ENCODE results near the gene ASPHD1. TPM values are rescaled to one million over a fixed set of nuclear protein-coding genes. Genes with fewer than 3 reads are reported as not detected.
A peak's percentile ranks its signal among the peaks of the same experiment; 100 is the strongest.

The ASPHD1 gene, protein sequence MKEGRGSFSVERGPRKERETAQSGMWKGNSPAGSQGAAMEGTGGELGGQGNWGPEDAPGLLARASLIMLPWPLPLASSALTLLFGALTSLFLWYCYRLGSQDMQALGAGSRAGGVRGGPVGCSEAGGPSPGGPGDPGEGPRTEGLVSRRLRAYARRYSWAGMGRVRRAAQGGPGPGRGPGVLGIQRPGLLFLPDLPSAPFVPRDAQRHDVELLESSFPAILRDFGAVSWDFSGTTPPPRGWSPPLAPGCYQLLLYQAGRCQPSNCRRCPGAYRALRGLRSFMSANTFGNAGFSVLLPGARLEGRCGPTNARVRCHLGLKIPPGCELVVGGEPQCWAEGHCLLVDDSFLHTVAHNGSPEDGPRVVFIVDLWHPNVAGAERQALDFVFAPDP
- polyA plus RNA-seq (2011; rRNA removed), result 3.7 and 4.6 TPM in 2 replicates
- polyA plus RNA-seq (2012; cell fraction: cytosol; rRNA removed), result 9.5 and 13.4 TPM in 2 replicates
- polyA plus RNA-seq (2012; cell fraction: nucleus; rRNA removed), result 11.7 and 12.5 TPM in 2 replicates
- 20.6 to 22.2 TPM (median 21.6 TPM) in 3 replicates for polyA plus RNA-seq (2017; fragmentation: RNase III; extraction: RNeasy Plus Mini Kit Qiagen cat#74134 plus additional on column Dnase treatment)
- 1.4 and 1.7 TPM in 2 replicates for polyA minus RNA-seq (2011; rRNA and poly(A)+ RNA removed)

- DNase-seq (ENCODE audit: low read depth in 1 of 2, low spot score in 1 of 2), result peak; percentile 77 to 87
- no peak for FAIRE-seq
- ChIA-PET CTCF (interaction anchor here (0.7 to 5.4 kb wide), 21 partner anchors 8 to 131 kb away, joined by 3 to 41 read pairs (median 4); no protein-coding TSS in a partner anchor), POLR2A (interaction anchor here (0.6 to 2.3 kb wide), 14 partner anchors 11 to 165 kb away, joined by 3 to 12 read pairs (median 5); partner anchors contain the start of genes ALDOA, CDIPT, HIRIP3 and INO80E)
- peak within 1 kb of the TSS; percentile 80 to 88 for H3K27ac ChIP-seq
- no peaks in the 10 kb centered on the region for H3K9me3 ChIP-seq
- TF ChIP-seq TFCP2L1 (CRISPR knock-in tag; IDR thresholded peaks at IDR 0.05), result peak; percentile 71; the same call in 1 of the 2 replicates
- TF ChIP-seq USF2 (IDR thresholded peaks at IDR 0.05), result peak; percentile 57
- TF ChIP-seq MAFK (IDR thresholded peaks at IDR 0.05; ENCODE audit: partially characterized antibody), result no peak
- no peak for TF ChIP-seq RFX5 (IDR thresholded peaks at IDR 0.05)
- peak; percentile 20; the same call in 1 of the 2 replicates for TF ChIP-seq MYC (IDR thresholded peaks at IDR 0.05; ENCODE audit: borderline replicate concordance, low read length)
- TF ChIP-seq, protein P1, sequence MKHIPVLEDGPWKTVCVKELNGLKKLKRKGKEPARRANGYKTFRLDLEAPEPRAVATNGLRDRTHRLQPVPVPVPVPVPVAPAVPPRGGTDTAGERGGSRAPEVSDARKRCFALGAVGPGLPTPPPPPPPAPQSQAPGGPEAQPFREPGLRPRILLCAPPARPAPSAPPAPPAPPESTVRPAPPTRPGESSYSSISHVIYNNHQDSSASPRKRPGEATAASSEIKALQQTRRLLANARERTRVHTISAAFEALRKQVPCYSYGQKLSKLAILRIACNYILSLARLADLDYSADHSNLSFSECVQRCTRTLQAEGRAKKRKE (CRISPR knock-in tag; IDR thresholded peaks at IDR 0.05; ENCODE audit: low read depth), result no peak
- TF ChIP-seq CHD2 (IDR thresholded peaks at IDR 0.05; ENCODE audit: low read length, partially characterized antibody), result no peak
- TF ChIP-seq JUN (IDR thresholded peaks at IDR 0.05), result peak in 1 of 2 experiments; percentile 30; a peak in 1 of 5 replicates
- 0 out of 2 replicates have a peak, but pooled peaks have one; percentile 31 for TF ChIP-seq HOXB5 (CRISPR knock-in tag; IDR thresholded peaks at IDR 0.05)
- TF ChIP-seq, protein P2, sequence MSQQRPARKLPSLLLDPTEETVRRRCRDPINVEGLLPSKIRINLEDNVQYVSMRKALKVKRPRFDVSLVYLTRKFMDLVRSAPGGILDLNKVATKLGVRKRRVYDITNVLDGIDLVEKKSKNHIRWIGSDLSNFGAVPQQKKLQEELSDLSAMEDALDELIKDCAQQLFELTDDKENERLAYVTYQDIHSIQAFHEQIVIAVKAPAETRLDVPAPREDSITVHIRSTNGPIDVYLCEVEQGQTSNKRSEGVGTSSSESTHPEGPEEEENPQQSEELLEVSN (IDR thresholded peaks at IDR 0.05; ENCODE audit: borderline replicate concordance, low read depth), result no peak
- no peak for TF ChIP-seq RCOR1 (IDR thresholded peaks at IDR 0.05; ENCODE audit: low read depth, low read length)
- TF ChIP-seq, protein P3, sequence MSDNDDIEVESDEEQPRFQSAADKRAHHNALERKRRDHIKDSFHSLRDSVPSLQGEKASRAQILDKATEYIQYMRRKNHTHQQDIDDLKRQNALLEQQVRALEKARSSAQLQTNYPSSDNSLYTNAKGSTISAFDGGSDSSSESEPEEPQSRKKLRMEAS (IDR thresholded peaks at IDR 0.05), result peak; percentile 84
- TF ChIP-seq KDM5A (IDR thresholded peaks at IDR 0.05), result no peak
- ATAC-seq, result peak; percentile 73 to 79
- H3K4me3 ChIP-seq, result peak within 1 kb of the TSS; percentile 68
- peaks cover 16% of the 10 kb centered on the region for H3K4me1 ChIP-seq
- 3% methylated on average over 43 of the region's 67 CpGs for WGBS (ENCODE audit: missing lambda C conversion rate)
- peak within 1 kb of the TSS; percentile 98 for H3K4me2 ChIP-seq
These were observed at the start of gene ASPHD1 for GRCh38 chr16:29900102-29900887. Gene ASPHD1, plus strand, starts transcription at chr16:29900488. Its CDS starts 484 bp downstream, at chr16:29900972.

DNA sequence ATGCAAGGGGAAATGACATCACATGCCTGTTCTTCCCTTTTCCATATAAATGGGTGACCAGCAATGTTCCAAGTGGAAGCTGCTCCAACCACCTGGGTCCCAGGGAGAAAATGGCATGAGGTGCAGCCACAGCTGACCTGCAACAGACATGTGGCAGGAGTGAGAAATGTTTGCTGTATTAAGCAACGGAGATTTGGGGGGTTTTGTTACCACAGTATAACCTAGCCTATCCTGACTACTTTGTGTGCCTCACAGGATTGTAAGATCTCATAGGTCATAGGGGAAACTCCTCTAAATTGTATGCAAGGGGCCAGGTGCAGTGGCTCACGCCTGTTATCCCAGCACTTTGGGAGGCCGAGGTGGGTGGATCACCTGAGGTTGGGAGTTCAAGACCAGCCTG lies 49.3 kb upstream of the ASPHD1 start:
- ChIA-PET CTCF (interaction anchor here (0.6 to 26.2 kb wide), 2 partner anchors 33 to 221 kb away, joined by 4 to 568 read pairs; partner anchors contain the start of genes MAZ, MVP, PAGR1 and PRRT2), POLR2A (interaction anchor here (1.1 kb wide), 1 partner anchor 43 kb away, joined by 3 read pairs; no protein-coding TSS in a partner anchor)
- Histone ChIP-seq H3K4me3 (no peak overlapping the region), H3K27ac (no peak overlapping the region), H3K4me2 (no peak overlapping the region), H3K4me1 (no peaks in the 10 kb centered on the region), H3K9me3 (no peaks in the 10 kb centered on the region)
- 83% methylated on average over 3 of the region's 3 CpGs for WGBS (ENCODE audit: missing lambda C conversion rate)
- TF ChIP-seq, protein P4, sequence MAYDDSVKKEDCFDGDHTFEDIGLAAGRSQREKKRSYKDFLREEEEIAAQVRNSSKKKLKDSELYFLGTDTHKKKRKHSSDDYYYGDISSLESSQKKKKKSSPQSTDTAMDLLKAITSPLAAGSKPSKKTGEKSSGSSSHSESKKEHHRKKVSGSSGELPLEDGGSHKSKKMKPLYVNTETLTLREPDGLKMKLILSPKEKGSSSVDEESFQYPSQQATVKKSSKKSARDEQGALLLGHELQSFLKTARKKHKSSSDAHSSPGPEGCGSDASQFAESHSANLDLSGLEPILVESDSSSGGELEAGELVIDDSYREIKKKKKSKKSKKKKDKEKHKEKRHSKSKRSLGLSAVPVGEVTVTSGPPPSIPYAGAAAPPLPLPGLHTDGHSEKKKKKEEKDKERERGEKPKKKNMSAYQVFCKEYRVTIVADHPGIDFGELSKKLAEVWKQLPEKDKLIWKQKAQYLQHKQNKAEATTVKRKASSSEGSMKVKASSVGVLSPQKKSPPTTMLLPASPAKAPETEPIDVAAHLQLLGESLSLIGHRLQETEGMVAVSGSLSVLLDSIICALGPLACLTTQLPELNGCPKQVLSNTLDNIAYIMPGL (CRISPR knock-in tag; IDR thresholded peaks at IDR 0.05; ENCODE audit: borderline replicate concordance), result no peak
- TF ChIP-seq, protein P5, sequence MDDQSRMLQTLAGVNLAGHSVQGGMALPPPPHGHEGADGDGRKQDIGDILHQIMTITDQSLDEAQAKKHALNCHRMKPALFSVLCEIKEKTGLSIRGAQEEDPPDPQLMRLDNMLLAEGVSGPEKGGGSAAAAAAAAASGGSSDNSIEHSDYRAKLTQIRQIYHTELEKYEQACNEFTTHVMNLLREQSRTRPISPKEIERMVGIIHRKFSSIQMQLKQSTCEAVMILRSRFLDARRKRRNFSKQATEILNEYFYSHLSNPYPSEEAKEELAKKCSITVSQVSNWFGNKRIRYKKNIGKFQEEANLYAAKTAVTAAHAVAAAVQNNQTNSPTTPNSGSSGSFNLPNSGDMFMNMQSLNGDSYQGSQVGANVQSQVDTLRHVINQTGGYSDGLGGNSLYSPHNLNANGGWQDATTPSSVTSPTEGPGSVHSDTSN (IDR thresholded peaks at IDR 0.05), result no peak
- TF ChIP-seq MYC (IDR thresholded peaks at IDR 0.05; ENCODE audit: borderline replicate concordance, low read length) (no peak), ZNF302 (CRISPR knock-in tag; IDR thresholded peaks at IDR 0.05) (no peak), POLR2AphosphoS2 (conservative IDR thresholded peaks at IDR 0.05; ENCODE audit: low read length) (no peak), TFCP2L1 (CRISPR knock-in tag; IDR thresholded peaks at IDR 0.05) (no peak), CHD2 (IDR thresholded peaks at IDR 0.05; ENCODE audit: low read length, partially characterized antibody) (no peak), CBX2 (IDR thresholded peaks at IDR 0.05; ENCODE audit: borderline replicate concordance, low read depth) (no peak), NR3C1 (IDR thresholded peaks at IDR 0.05) (no peak), CTCF (IDR thresholded peaks at IDR 0.05) (no peak)
- TF ChIP-seq, protein P3 (IDR thresholded peaks at IDR 0.05), result no peak
- FAIRE-seq (no peak), ATAC-seq (no peak), DNase-seq (ENCODE audit: low read depth in 1 of 2, low spot score in 1 of 2) (no peak)
